IMR-90 (cell line): ENCODE data around the gene LRP5. TPM values are rescaled to one million over a fixed set of nuclear protein-coding genes. Genes with fewer than 3 reads are reported as not detected.

Experiments used
- ATAC-seq: fragments of 200-7000 bp; cut with Tn5 transposase; 2 replicates; pipeline ENCODE4 v1.9.1; 2020; ENCODE audit warnings: low read depth, mild to moderate bottlenecking, moderate library complexity
- BruUV-seq: library from RNA; stranded (reverse); fragments of 400-500 nt; replicated peaks from 2 replicates; lab custom pipeline; 2021; lab: Mats Ljungman, UMichigan
- CTCF ChIA-PET: fragments of 300-600 bp; formaldehyde crosslinking; extraction: SDS; loops from one replicate; lab custom pipeline; 2021; ENCODE audit warnings: antibody characterized with exemption; lab: Yijun Ruan, JAX
- POLR2A ChIA-PET: fragments of 300-600 bp; sonication (Branson Sonifier 250); formaldehyde crosslinking; loops from one replicate; lab custom pipeline; 2022; ENCODE audit warnings: antibody characterized with exemption; ENCODE audit not compliant: unreplicated experiment; lab: Charles Lee
- DNase-seq: peaks from one replicate; pipeline ENCODE4 v3.0.0; 2013
- H2AFZ ChIP-seq: replicated peaks from 2 replicates; pipeline ENCODE3; 2013; ENCODE audit warnings: low read length, mild to moderate bottlenecking; ENCODE audit not compliant: poor library complexity
- H2AK5ac ChIP-seq: 2 replicates; pipeline ENCODE4 v1.6.1; 2013; ENCODE audit warnings: low read depth, low read length, inconsistent platforms
- H2AK9ac ChIP-seq: replicated peaks from 2 replicates; pipeline ENCODE3; 2013; ENCODE audit warnings: mild to moderate bottlenecking, low read depth, low read length, moderate library complexity; ENCODE audit not compliant: poor library complexity
- H2BK120ac ChIP-seq: 2 replicates; pipeline ENCODE4 v1.6.1; 2013; ENCODE audit warnings: low read depth, low read length, inconsistent platforms
- H2BK15ac ChIP-seq: 3 replicates; pipeline ENCODE4 v1.6.1; 2013; ENCODE audit warnings: low read depth, low read length, inconsistent platforms
- H2BK20ac ChIP-seq: 2 replicates; pipeline ENCODE4 v1.6.1; 2013; ENCODE audit warnings: low read depth, mild to moderate bottlenecking, inconsistent platforms, low read length, moderate library complexity
- H2BK5ac ChIP-seq: 2 replicates; pipeline ENCODE4 v1.6.1; 2013; ENCODE audit warnings: mild to moderate bottlenecking, low read depth, low read length, inconsistent platforms; ENCODE audit not compliant: poor library complexity, severe bottlenecking
- H3K14ac ChIP-seq: replicated peaks from 2 replicates; pipeline ENCODE4 v1.6.1; 2013; ENCODE audit warnings: low read depth, low read length, inconsistent platforms
- H3K18ac ChIP-seq: 2 replicates; pipeline ENCODE4 v1.6.1; 2013; ENCODE audit warnings: low read depth, low read length, control low read depth
- H3K23ac ChIP-seq: 2 replicates; pipeline ENCODE4 v1.6.1; 2013; ENCODE audit warnings: low read depth, low read length, inconsistent platforms
- H3K27ac ChIP-seq: 2 replicates; pipeline ENCODE4 v1.5.1; 2013; ENCODE audit warnings: mild to moderate bottlenecking, control low read depth, low read length; ENCODE audit not compliant: insufficient read depth
- H3K27me3 ChIP-seq: 2 replicates; pipeline ENCODE4 v1.6.1; 2013; ENCODE audit warnings: low read length; ENCODE audit not compliant: control insufficient read depth, insufficient read depth
- H3K36me3 ChIP-seq: 2 replicates; pipeline ENCODE4 v1.6.1; 2013; ENCODE audit warnings: low read length, mixed read lengths; ENCODE audit not compliant: control insufficient read depth, insufficient read depth
- H3K4ac ChIP-seq: 2 replicates; pipeline ENCODE4 v1.6.1; 2013; ENCODE audit warnings: low read depth, low read length, inconsistent platforms
- H3K4me1 ChIP-seq: 2 replicates; pipeline ENCODE4 v1.6.1; 2013; ENCODE audit warnings: low read length, mixed read lengths; ENCODE audit not compliant: control insufficient read depth, insufficient read depth
- H3K4me2 ChIP-seq: 2 replicates; pipeline ENCODE4 v1.6.1; 2013; ENCODE audit warnings: low read depth, mild to moderate bottlenecking, control low read depth, low read length, moderate library complexity
- H3K4me3 ChIP-seq: 2 replicates; pipeline ENCODE4 v1.5.1; 2013; ENCODE audit warnings: low read depth, mild to moderate bottlenecking, control low read depth, low read length, moderate library complexity; ENCODE audit not compliant: insufficient read depth
- H3K56ac ChIP-seq: 2 replicates; pipeline ENCODE4 v1.6.1; 2013; ENCODE audit warnings: low read length, inconsistent platforms; ENCODE audit not compliant: insufficient read depth; ENCODE audit errors: extremely low read depth
- H3K79me1 ChIP-seq, 2 experiments: 2 replicates each; pipeline ENCODE4 v1.6.1; 2013; ENCODE audit warnings: low read length in 2 of 2, inconsistent platforms in 1 of 2, low read depth in 1 of 2
- H3K9ac ChIP-seq: 2 replicates; pipeline ENCODE4 v1.6.1; 2013; ENCODE audit warnings: low read depth, low read length, control low read depth
- H3K9me1 ChIP-seq: 2 replicates; pipeline ENCODE4 v1.6.1; 2013; ENCODE audit warnings: low read length, inconsistent platforms; ENCODE audit not compliant: insufficient read depth
- H3K9me3 ChIP-seq: 2 replicates; pipeline ENCODE4 v1.6.1; 2013; ENCODE audit warnings: low read length; ENCODE audit not compliant: control insufficient read depth, insufficient read depth
- H4K20me1 ChIP-seq: 2 replicates; pipeline ENCODE4 v1.6.1; 2013; ENCODE audit warnings: low read length, inconsistent platforms; ENCODE audit not compliant: insufficient read depth
- H4K5ac ChIP-seq: 2 replicates; pipeline ENCODE4 v1.6.1; 2013; ENCODE audit warnings: mild to moderate bottlenecking, low read depth, low read length, control low read depth
- H4K8ac ChIP-seq, 2 experiments: 2 replicates each; pipeline ENCODE4 v1.6.1; 2013; ENCODE audit warnings: low read depth in 2 of 2, low read length in 2 of 2, control low read depth in 1 of 2, inconsistent platforms in 1 of 2
- H4K91ac ChIP-seq: 2 replicates; pipeline ENCODE4 v1.6.1; 2013; ENCODE audit warnings: low read depth, low read length, inconsistent platforms; ENCODE audit not compliant: insufficient read depth
- BHLHE40 ChIP-seq: fragments of 150-350 bp; IDR thresholded peaks from 2 replicates; pipeline ENCODE4 v1.6.1; 2016; ENCODE audit warnings: mild to moderate bottlenecking, low read depth, low read length
- CEBPB ChIP-seq: IDR thresholded peaks from 2 replicates; pipeline ENCODE4 v1.6.1; 2012; ENCODE audit warnings: low read depth, low read length, improper control_type of control experiment
- CHD1 ChIP-seq: IDR thresholded peaks from 2 replicates; pipeline ENCODE4 v1.6.1; 2012; ENCODE audit warnings: low read depth, low read length, improper control_type of control experiment
- CTCF ChIP-seq: conservative IDR thresholded peaks from 2 replicates; pipeline ENCODE4 v1.5.1; 2012; ENCODE audit warnings: mild to moderate bottlenecking, low read depth, low read length, improper control_type of control experiment
- ELK1 ChIP-seq: fragments of 150-350 bp; IDR thresholded peaks from 2 replicates; pipeline ENCODE4 v1.6.1; 2016; ENCODE audit warnings: low read depth, mild to moderate bottlenecking, low read length, moderate library complexity, borderline replicate concordance
- FOS ChIP-seq: fragments of 150-350 bp; IDR thresholded peaks from 2 replicates; pipeline ENCODE4 v1.6.1; 2016; ENCODE audit warnings: low read depth, low read length
- MAFK ChIP-seq: IDR thresholded peaks from 2 replicates; pipeline ENCODE4 v1.6.1; 2012; ENCODE audit warnings: low read depth, low read length, improper control_type of control experiment
- MAZ ChIP-seq: IDR thresholded peaks from 2 replicates; pipeline ENCODE4 v1.6.1; 2012; ENCODE audit warnings: low read depth, mild to moderate bottlenecking, low read length, improper control_type of control experiment, moderate library complexity, borderline replicate concordance
- MXI1 ChIP-seq: IDR thresholded peaks from 2 replicates; pipeline ENCODE4 v1.6.1; 2012; ENCODE audit warnings: low read depth, mild to moderate bottlenecking, low read length, moderate library complexity, borderline replicate concordance
- NFE2L2 ChIP-seq: fragments of 150-350 bp; IDR thresholded peaks from 2 replicates; pipeline ENCODE4 v1.6.1; 2016; ENCODE audit warnings: low read depth, mild to moderate bottlenecking, low read length
- POLR2A ChIP-seq: IDR thresholded peaks from 2 replicates; pipeline ENCODE4 v1.6.1; 2012; ENCODE audit warnings: mild to moderate bottlenecking, low read depth, low read length
- RAD21 ChIP-seq: IDR thresholded peaks from 2 replicates; pipeline ENCODE4 v1.6.1; 2012; ENCODE audit warnings: low read length, improper control_type of control experiment
- RCOR1 ChIP-seq: IDR thresholded peaks from 2 replicates; pipeline ENCODE4 v1.6.1; 2012; ENCODE audit warnings: mild to moderate bottlenecking, low read length, improper control_type of control experiment; ENCODE audit not compliant: insufficient replicate concordance
- RFX5 ChIP-seq: IDR thresholded peaks from 2 replicates; pipeline ENCODE4 v1.8.0; 2012; ENCODE audit warnings: low read depth, mild to moderate bottlenecking, low read length, moderate library complexity
- SMC3 ChIP-seq: fragments of 150-350 bp; IDR thresholded peaks from 2 replicates; pipeline ENCODE4 v1.6.1; 2016; ENCODE audit warnings: low read depth, mild to moderate bottlenecking, antibody characterized with exemption, low read length, moderate library complexity
- USF2 ChIP-seq: fragments of 150-350 bp; IDR thresholded peaks from 2 replicates; pipeline ENCODE4 v1.6.1; 2017; ENCODE audit warnings: mild to moderate bottlenecking, antibody characterized with exemption, low read length, low read depth
- WGBS, 2 experiments: methylation state at CpG; one replicate each; pipeline versions ENCODE4 v1.1.5 to v1.1.7; 2013; ENCODE audit warnings: missing lambda C conversion rate in 2 of 2; ENCODE audit not compliant: insufficient read length in 1 of 2; ENCODE audit errors: extremely low coverage in 2 of 2; 5-methylcytosine and 5-hydroxymethylcytosine counted together
- dilution Hi-C: fragments of 300-500 bp; cut with HindIII; formaldehyde crosslinking; loops from one replicate; pipeline ENCODE4 v1.14.3; 2018; ENCODE audit warnings: low sequenced_read_pairs; ENCODE audit not compliant: unreplicated experiment
- in situ Hi-C: fragments of 300-500 bp; cut with MboI; formaldehyde crosslinking; loops from 3 replicates; pipeline ENCODE4 v1.14.3; 2019; ENCODE audit warnings: low sequenced_read_pairs, inconsistent platforms, mixed read lengths
- intact Hi-C: fragments of 100-400 bp; cut with micrococcal nuclease; formaldehyde crosslinking; loops from 2 replicates; pipeline ENCODE4 v1.10.0; 2022
- polyA plus RNA-seq, 3 experiments: library from polyadenylated mRNA; depleted of rRNA; stranded (reverse); fragments of >200 nt; gene quantifications; 2 replicates each; pipeline ENCODE4 v1.2.3, GENCODE V29; 2012; ENCODE audit warnings: low replicate concordance in 1 of 3
- total RNA-seq: library from RNA; depleted of rRNA; stranded (reverse); fragments of >200 nt; gene quantifications from 2 replicates; pipeline ENCODE4 v1.2.3, GENCODE V29; 2012

LRP5 gene
- total and polyA plus RNA-seq, 2 of the 4 experiments (the other 2 are of a cell fraction), result 10.4 to 15.0 TPM

GRCh38 chr11:68430384-68430783 is 118.0 kb downstream of the LRP5 start:
- no peak for DNase-seq
- H3K9me1 ChIP-seq, result no peaks in the 10 kb centered on the region; the same call in 1 of the 2 replicates

More at GRCh38 chr11:68430384-68430783, 118.0 kb downstream of the LRP5 start:
- CTCF ChIA-PET, result no interaction called here
- no peak overlapping the region for H3K9ac ChIP-seq
- no peak overlapping the region for H3K14ac ChIP-seq
- dilution Hi-C loops, result no loop called here
- peaks cover 64% of the 10 kb centered on the region for H3K36me3 ChIP-seq
- H4K5ac ChIP-seq, result no peak overlapping the region
- peaks cover 14% of the 10 kb centered on the region for H3K9me3 ChIP-seq
- no peak overlapping the region for H2BK15ac ChIP-seq
- no peak overlapping the region for H2BK5ac ChIP-seq
- in situ Hi-C loops, result no loop called here
- no peak overlapping the region for H2AK9ac ChIP-seq
- no peak for ATAC-seq
- no peak overlapping the region for H3K4me3 ChIP-seq
- no peak overlapping the region for H3K27ac ChIP-seq
- BruUV-seq, result no TSS peak
- H2BK20ac ChIP-seq, result no peak overlapping the region
- H3K4me2 ChIP-seq, result no peak overlapping the region
- WGBS, 2 experiments, result no CpG with 5 or more reads among the region's 5 CpGs
- no peak overlapping the region for H3K23ac ChIP-seq
- TF ChIP-seq RCOR1 (no peak), ELK1 (no peak), FOS (no peak), CHD1 (no peak), CTCF (no peak), MXI1 (no peak), RFX5 (no peak), RAD21 (no peak), SMC3 (no peak), MAFK (no peak), USF2 (no peak), NFE2L2 (no peak), MAZ (no peak), BHLHE40 (no peak), POLR2A (no peak), CEBPB (no peak)
- no peak overlapping the region for H3K18ac ChIP-seq
- no peak overlapping the region for H4K91ac ChIP-seq
- H3K27me3 ChIP-seq, result no peaks in the 10 kb centered on the region
- H4K8ac ChIP-seq, result no peak overlapping the region
- no peaks in the 10 kb centered on the region for H3K79me1 ChIP-seq
- H2BK120ac ChIP-seq, result no peak overlapping the region
- H2AK5ac ChIP-seq, result no peak overlapping the region
- H3K4me1 ChIP-seq, result no peaks in the 10 kb centered on the region
- H3K4ac ChIP-seq, result no peak overlapping the region
- H3K56ac ChIP-seq, result no peak overlapping the region
- intact Hi-C loops, result no loop called here
- no peaks in the 10 kb centered on the region for H4K20me1 ChIP-seq
- H2AFZ ChIP-seq, result no peak overlapping the region
- POLR2A ChIA-PET, result no interaction called here
